Placental epithelial cell (primary cell): Measurements from ENCODE around the gene ANKMY1. TPM values are rescaled to one million over a fixed set of nuclear protein-coding genes. Genes with fewer than 3 reads are reported as not detected.
A peak's percentile ranks its signal among the peaks of the same experiment; 100 is the strongest.

ENCODE experiments used
- small RNA-seq: library from RNA; depleted of rRNA; stranded (forward); fragments of <200 nt; gene quantifications from one replicate; pipeline ENCODE3, GENCODE V24; 2012
- total RNA-seq: library from RNA; depleted of rRNA; stranded (reverse); fragments of >200 nt; gene quantifications from 2 replicates; pipeline ENCODE4 v1.2.3, GENCODE V29; 2012

ANKMY1 gene, protein sequence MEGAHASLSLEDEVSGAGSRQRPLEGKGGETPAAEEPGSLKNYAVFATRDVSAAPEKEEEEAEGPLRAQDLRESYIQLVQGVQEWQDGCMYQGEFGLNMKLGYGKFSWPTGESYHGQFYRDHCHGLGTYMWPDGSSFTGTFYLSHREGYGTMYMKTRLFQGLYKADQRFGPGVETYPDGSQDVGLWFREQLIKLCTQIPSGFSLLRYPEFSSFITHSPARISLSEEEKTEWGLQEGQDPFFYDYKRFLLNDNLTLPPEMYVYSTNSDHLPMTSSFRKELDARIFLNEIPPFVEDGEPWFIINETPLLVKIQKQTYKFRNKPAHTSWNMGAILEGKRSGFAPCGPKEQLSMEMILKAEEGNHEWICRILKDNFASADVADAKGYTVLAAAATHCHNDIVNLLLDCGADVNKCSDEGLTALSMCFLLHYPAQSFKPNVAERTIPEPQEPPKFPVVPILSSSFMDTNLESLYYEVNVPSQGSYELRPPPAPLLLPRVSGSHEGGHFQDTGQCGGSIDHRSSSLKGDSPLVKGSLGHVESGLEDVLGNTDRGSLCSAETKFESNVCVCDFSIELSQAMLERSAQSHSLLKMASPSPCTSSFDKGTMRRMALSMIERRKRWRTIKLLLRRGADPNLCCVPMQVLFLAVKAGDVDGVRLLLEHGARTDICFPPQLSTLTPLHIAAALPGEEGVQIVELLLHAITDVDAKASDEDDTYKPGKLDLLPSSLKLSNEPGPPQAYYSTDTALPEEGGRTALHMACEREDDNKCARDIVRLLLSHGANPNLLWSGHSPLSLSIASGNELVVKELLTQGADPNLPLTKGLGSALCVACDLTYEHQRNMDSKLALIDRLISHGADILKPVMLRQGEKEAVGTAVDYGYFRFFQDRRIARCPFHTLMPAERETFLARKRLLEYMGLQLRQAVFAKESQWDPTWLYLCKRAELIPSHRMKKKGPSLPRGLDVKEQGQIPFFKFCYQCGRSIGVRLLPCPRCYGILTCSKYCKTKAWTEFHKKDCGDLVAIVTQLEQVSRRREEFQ
- 8.9 and 15.3 TPM in 2 replicates for total RNA-seq

DNA sequence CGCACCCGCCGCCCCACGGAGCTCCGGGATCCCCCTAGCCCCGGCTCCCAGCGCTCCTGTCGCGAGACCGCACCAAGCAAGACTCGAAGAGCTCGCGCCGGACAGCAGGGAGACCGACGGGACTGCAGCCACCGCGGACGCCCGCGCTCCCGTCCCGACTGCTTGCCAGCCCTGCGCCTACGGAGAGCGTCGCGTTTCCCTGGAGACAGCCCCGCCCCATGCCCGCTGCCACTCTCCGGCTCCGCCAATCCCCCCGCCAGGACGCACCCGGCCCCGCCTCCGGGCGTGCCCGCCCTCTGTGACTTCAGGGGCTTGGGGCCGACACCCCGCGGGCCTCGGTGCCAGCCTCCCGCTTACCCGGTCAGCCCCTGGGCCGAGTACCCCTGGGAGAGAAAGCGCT lies at the start of gene ANKMY1:
Gene ANKMY1 (minus strand): TSS at position 181 of the 400 bp plus-strand sequence. CDS start 653 bp downstream, outside the sequence.

GRCh38 chr2:240586198-240586918 lies 28.6 kb upstream of the ANKMY1 start, which contains the start of gene CAPN10:
CAPN10 (plus strand) TSS chr2:240586734; CDS start chr2:240586912, 178 bp downstream.

DNA sequence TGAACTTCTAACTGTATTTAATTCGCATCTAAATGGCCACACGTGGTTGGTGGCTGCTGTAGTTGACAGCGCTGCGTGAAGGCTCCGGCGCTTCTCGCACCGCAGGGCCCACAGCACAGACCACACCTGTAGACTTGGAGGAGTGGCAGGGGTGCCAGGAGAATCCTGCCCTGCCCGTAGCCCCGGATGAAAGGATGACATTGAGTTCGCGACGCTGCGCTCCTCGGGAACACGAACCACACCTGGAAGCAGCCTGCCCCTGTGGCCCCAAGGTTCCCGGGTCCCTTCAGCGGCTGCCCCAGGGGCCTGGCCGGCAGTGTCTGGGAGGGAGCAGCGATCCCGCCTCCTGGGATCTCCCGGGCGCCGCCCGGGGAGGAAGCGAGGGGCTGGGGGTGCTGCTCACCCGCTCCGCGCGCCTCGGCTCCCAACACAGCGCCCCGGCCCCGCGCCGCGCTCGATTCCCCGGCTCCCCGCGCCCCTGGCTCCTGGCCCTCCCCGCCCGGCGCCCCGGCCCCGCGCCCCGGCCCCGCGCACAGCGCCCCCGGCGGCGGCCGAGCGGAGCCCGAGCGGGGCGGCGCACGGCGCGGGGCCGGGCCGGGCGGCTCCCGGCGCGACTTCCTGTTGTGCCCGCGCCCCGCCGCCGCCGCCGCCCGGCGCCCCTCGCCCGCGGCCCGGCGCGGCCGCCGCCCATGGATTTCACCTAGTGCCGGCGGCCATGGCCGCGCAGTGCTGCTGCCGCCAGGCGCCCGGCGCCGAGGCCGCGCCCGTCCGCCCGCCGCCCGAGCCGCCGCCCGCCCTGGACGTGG lies 10.3 kb upstream of the ANKMY1 start, which contains the start of gene RNPEPL1:
Gene RNPEPL1 (plus strand): TSS at position 613 of the 806 bp plus-strand sequence. CDS start 103 bp downstream, at position 716.

DNA sequence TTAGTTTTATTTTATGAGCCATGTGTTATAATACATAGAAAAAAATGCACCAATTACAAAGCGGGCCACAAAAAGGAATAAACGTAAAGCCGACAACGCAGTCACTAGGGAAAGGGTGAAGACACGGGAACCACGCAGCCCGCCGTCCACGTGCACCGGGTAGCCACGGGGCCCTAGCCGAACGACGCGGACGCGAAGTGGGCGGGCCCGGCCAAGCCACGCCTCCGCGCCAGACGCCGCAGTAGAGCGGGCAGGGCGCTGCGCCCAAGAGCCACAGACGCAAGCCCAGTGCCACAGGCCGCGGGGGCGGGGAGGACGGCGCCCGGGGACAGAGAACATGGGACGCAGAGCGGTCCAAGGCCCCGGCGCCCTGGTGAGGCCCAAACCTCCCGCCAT lies 2.3 kb upstream of the ANKMY1 start, which contains the start of gene DUSP28:
Gene DUSP28 (plus strand): TSS at position 274 of the 396 bp plus-strand sequence. CDS start 328 bp downstream, outside the sequence.

DNA sequence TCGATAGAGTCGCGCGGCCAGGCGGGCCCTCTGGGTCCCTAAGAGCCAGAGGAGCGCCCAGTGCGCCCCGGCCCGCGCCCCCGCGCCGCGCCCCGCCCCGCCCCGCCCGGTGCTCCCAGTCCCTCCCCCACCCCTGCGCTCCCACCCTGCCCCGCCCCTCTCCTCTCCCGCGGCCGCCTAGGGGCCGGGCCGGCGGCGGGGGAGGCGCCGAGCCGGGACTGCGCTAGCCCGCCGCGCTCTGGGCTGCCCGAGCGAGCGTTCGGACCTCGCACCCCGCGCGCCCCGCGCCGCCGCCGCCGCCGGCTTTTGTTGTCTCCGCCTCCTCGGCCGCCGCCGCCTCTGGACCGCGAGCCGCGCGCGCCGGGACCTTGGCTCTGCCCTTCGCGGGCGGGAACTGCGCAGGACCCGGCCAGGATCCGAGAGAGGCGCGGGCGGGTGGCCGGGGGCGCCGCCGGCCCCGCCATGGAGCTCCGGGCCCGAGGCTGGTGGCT lies 122.3 kb downstream of the ANKMY1 start, which contains the start of gene GPC1:
Gene GPC1 (plus strand): TSS at position 207 of the 491 bp plus-strand sequence. CDS start 256 bp downstream, at position 463.

Small RNA genes within 50 kb of the gene (small RNA-seq; reads per million reads assigned to genes)
- 106 reads per million, percentile 98 among the genes with 10 or more reads in this experiment for gene MIR149

Other genes with a start within 250 kb of the ANKMY1 start
- gene GPC1, start 122.3 kb downstream of the ANKMY1 start, total RNA-seq = 72.6 and 85.3 TPM in 2 replicates
- 4.7 and 5.3 TPM in 2 replicates for gene DUSP28, start 2.4 kb upstream of the ANKMY1 start, total RNA-seq
- 14.1 and 17.2 TPM in 2 replicates for gene RNPEPL1, start 10.5 kb upstream of the ANKMY1 start, total RNA-seq
- 16.9 and 17.5 TPM in 2 replicates for gene CAPN10, start 28.7 kb upstream of the ANKMY1 start, total RNA-seq
- gene GPR35, start 67.5 kb upstream of the ANKMY1 start, total RNA-seq = 0.22 and 0.39 TPM in 2 replicates
- not detected in 2 replicates for gene AQP12B, start 124.9 kb upstream of the ANKMY1 start, total RNA-seq
- gene AQP12A, start 133.9 kb upstream of the ANKMY1 start, total RNA-seq = not detected in 2 replicates